H1 (cell line): ENCODE data around the gene SYT2. TPM values are rescaled to one million over a fixed set of nuclear protein-coding genes. Genes with fewer than 3 reads are reported as not detected.

Experiments used
- CHD1 ChIP-seq: IDR thresholded peaks from 2 replicates; pipeline ENCODE4 v1.6.1; 2012; ENCODE audit warnings: low read depth, low read length, improper control_type of control experiment
- CTCF ChIP-seq, 3 experiments: IDR thresholded peaks; 1 replicate in 2 of 3; 2 replicates in 1 of 3; pipeline versions ENCODE4 v1.5.1 to v1.6.1; 2011; ENCODE audit warnings: low read length in 3 of 3, mild to moderate bottlenecking in 3 of 3, inconsistent platforms in 2 of 3, low read depth in 1 of 3, moderate library complexity in 1 of 3; ENCODE audit not compliant: insufficient read depth in 1 of 3; ENCODE audit errors: control extremely low read depth in 1 of 3
- NANOG ChIP-seq: IDR thresholded peaks from 2 replicates; pipeline ENCODE4 v1.6.1; 2011; ENCODE audit warnings: low read length, low read depth, mild to moderate bottlenecking, inconsistent platforms; ENCODE audit not compliant: insufficient read depth, poor library complexity, severe bottlenecking
- RFX5 ChIP-seq: IDR thresholded peaks from 2 replicates; pipeline ENCODE4 v1.6.1; 2011; ENCODE audit warnings: low read depth, low read length, improper control_type of control experiment, borderline replicate concordance
- TCF12 ChIP-seq: IDR thresholded peaks from 2 replicates; pipeline ENCODE4 v1.6.1; 2011; ENCODE audit warnings: low read depth, mild to moderate bottlenecking, low read length
- polyA plus RNA-seq, 7 experiments: library from polyadenylated mRNA; depleted of rRNA in 3 of 7; stranded (reverse) in 5 of 7; unstranded in 2 of 7; fragments of >200 nt in 5 of 7; fragments of 200-250 nt in 2 of 7; gene quantifications; 1 replicate in 5 of 7; 2 replicates in 1 of 7; 4 replicates in 1 of 7; pipeline versions ENCODE4 v1.2.1 to v1.2.3, GENCODE V29; 2011 to 2013; ENCODE audit warnings: missing spikeins in 2 of 7, mixed read lengths in 2 of 7
- total RNA-seq: library from RNA; stranded (reverse); fragmentation: NEBNext Ultra II Directional; extraction: Animal tissue kit (Norgen Biotek cat#: 25700); gene quantifications from 2 replicates; pipeline ENCODE4 v1.2.1, GENCODE V29; 2021

Gene SYT2
- total and polyA plus RNA-seq, 2 of the 8 experiments (the other 6 are each of a cell fraction or from before 2014, with no cell fraction given): 2.8 to 11.0 TPM

GRCh38 chr1:202591515-202591914, 118.7 kb downstream of the SYT2 start (continued):
- TF ChIP-seq TCF12: no peak
- no peak for TF ChIP-seq CHD1
- TF ChIP-seq NANOG: no peak
- no peak for TF ChIP-seq RFX5
- TF ChIP-seq CTCF (IDR thresholded peaks at IDR 0.05; ENCODE audit: control extremely low read depth in 1 of 3, insufficient read depth in 1 of 3, low read depth in 1 of 3, low read length in 3 of 3): no peak
- TF ChIP-seq, all 59 proteins: peak for 0
